Measurements from ENCODE around the gene TCEAL9. TPM values are rescaled to one million over a fixed set of nuclear protein-coding genes. Genes with fewer than 3 reads are reported as not detected.

The TCEAL9 gene
- total RNA-seq, 4 donors from 2014 or later: 24.3 to 37.7 (median 27.5) TPM

- 72 to 95% methylated on average over 2 of the region's 2 CpGs for WGBS, 2 donors
- no peak for DNase-seq (ENCODE audit: low spot score in 2 of 2)
- H3K4me3 ChIP-seq (ENCODE audit: low read depth, poor library complexity, severe bottlenecking): no peak overlapping the region
- intact Hi-C loops (cut with DNase I; ENCODE audit: low total_unique reads): no loop called here
- TF ChIP-seq CTCF (IDR thresholded peaks at IDR 0.05): no peak
- TF ChIP-seq POLR2A (IDR thresholded peaks at IDR 0.05): no peak
These were observed 30.0 kb downstream of the TCEAL9 start for GRCh38 chrX:103386332-103386731.

- intact Hi-C loops (cut with DNase I; ENCODE audit: low total_unique reads): no loop called here
- H3K4me3 ChIP-seq (ENCODE audit: low read depth, poor library complexity, severe bottlenecking): no peak overlapping the region
- no peak for DNase-seq (ENCODE audit: low spot score in 2 of 2)
- WGBS, 2 donors: 61 to 81% methylated on average over 3 of the region's 3 CpGs
- TF ChIP-seq CTCF (IDR thresholded peaks at IDR 0.05) (no peak), POLR2A (IDR thresholded peaks at IDR 0.05) (no peak)
These were observed 37.2 kb downstream of the TCEAL9 start for GRCh38 chrX:103393487-103393886.

- intact Hi-C loops (cut with DNase I; ENCODE audit: low total_unique reads): no loop called here
- WGBS, 2 donors: 51 to 72% methylated on average over 5 of the region's 5 CpGs
- TF ChIP-seq CTCF (IDR thresholded peaks at IDR 0.05) (no peak), POLR2A (IDR thresholded peaks at IDR 0.05) (no peak)
- no peak for DNase-seq (ENCODE audit: low spot score in 2 of 2)
- H3K4me3 ChIP-seq (ENCODE audit: low read depth, poor library complexity, severe bottlenecking): no peak overlapping the region
These were observed 39.9 kb downstream of the TCEAL9 start for GRCh38 chrX:103396186-103396585.

- WGBS, 2 donors: 71 to 78% methylated on average over 2 of the region's 2 CpGs
These were observed 40.4 kb downstream of the TCEAL9 start for GRCh38 chrX:103396660-103397059.

GRCh38 chrX:103397707-103398106 lies 41.4 kb downstream of the TCEAL9 start:
- intact Hi-C loops (cut with DNase I; ENCODE audit: low total_unique reads): no loop called here
- 68 to 96% methylated on average over 4 of the region's 4 CpGs for WGBS, 2 donors

More at GRCh38 chrX:103396660-103397059, 40.4 kb downstream of the TCEAL9 start:
- TF ChIP-seq CTCF (IDR thresholded peaks at IDR 0.05) (no peak), POLR2A (IDR thresholded peaks at IDR 0.05) (no peak)
- intact Hi-C loops (cut with DNase I; ENCODE audit: low total_unique reads): no loop called here
- no peak for DNase-seq (ENCODE audit: low spot score in 2 of 2)
- H3K4me3 ChIP-seq (ENCODE audit: low read depth, poor library complexity, severe bottlenecking): no peak overlapping the region

More at GRCh38 chrX:103397707-103398106, 41.4 kb downstream of the TCEAL9 start:
- no peak for TF ChIP-seq CTCF (IDR thresholded peaks at IDR 0.05)
- no peak for TF ChIP-seq POLR2A (IDR thresholded peaks at IDR 0.05)
- DNase-seq (ENCODE audit: low spot score in 2 of 2): no peak
- no peak overlapping the region for H3K4me3 ChIP-seq (ENCODE audit: low read depth, poor library complexity, severe bottlenecking)
